ENCODE results near the gene PSMC3IP. TPM values are rescaled to one million over a fixed set of nuclear protein-coding genes. Genes with fewer than 3 reads are reported as not detected.

The PSMC3IP gene
- total RNA-seq, 1 experiment from 2014 or later: 37.4 TPM

DNA sequence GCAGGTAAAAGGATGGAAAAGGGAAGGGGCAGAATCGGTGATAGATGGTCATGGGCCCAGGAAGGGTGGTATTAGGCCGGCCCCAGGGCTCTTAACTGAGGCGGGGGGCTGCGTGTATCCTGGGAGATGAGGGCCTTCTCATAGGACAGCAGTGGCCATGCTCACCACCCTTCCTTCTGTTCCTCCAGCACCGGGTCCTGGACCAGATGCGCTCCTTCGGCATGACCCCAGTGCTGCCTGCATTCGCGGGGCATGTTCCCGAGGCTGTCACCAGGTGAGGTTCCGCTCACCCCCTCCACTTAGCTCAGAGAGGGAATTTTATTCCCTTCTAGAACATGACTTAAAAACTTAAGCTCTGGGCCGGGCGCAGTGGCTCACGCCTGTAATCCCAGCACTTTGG is 39.0 kb downstream of the PSMC3IP start:
- H2BK12ac ChIP-seq (ENCODE audit: insufficient read length, low read depth, low read length): no peak overlapping the region
- no peak overlapping the region for H4K8ac ChIP-seq (replicated peaks; ENCODE audit: insufficient read length, low read depth, low read length)
- no peak overlapping the region for H3K23ac ChIP-seq (ENCODE audit: insufficient read length, low read depth, low read length)
- H3K9me3 Mint-ChIP-seq: no peaks in the 10 kb centered on the region
- no peak overlapping the region for H3K56ac ChIP-seq (ENCODE audit: insufficient read length, low read depth, low read length)
- H3K27ac Mint-ChIP-seq: no peak overlapping the region
- peaks cover 9% of the 10 kb centered on the region for H3K27me3 Mint-ChIP-seq (ENCODE audit: low read depth)
- no peak overlapping the region for H3K4me2 ChIP-seq (ENCODE audit: insufficient read depth, insufficient read length, low read length)
- no peak overlapping the region for H4K91ac ChIP-seq (ENCODE audit: insufficient read length, low read depth, low read length)
- no peak overlapping the region for H2AK5ac ChIP-seq (ENCODE audit: insufficient read length, low read length)
- H2BK5ac ChIP-seq (ENCODE audit: insufficient read length, low read length): no peak overlapping the region
- TF ChIP-seq, protein P1, sequence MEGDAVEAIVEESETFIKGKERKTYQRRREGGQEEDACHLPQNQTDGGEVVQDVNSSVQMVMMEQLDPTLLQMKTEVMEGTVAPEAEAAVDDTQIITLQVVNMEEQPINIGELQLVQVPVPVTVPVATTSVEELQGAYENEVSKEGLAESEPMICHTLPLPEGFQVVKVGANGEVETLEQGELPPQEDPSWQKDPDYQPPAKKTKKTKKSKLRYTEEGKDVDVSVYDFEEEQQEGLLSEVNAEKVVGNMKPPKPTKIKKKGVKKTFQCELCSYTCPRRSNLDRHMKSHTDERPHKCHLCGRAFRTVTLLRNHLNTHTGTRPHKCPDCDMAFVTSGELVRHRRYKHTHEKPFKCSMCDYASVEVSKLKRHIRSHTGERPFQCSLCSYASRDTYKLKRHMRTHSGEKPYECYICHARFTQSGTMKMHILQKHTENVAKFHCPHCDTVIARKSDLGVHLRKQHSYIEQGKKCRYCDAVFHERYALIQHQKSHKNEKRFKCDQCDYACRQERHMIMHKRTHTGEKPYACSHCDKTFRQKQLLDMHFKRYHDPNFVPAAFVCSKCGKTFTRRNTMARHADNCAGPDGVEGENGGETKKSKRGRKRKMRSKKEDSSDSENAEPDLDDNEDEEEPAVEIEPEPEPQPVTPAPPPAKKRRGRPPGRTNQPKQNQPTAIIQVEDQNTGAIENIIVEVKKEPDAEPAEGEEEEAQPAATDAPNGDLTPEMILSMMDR (conservative IDR thresholded peaks at IDR 0.05): no peak
- H3K4me3 Mint-ChIP-seq: no peak overlapping the region
- H2AFZ ChIP-seq (ENCODE audit: low read length): no peak overlapping the region
- WGBS (ENCODE audit: extremely low coverage, insufficient read length, low lambda C conversion rate): no CpG with 5 or more reads among the region's 14 CpGs
- no peaks in the 10 kb centered on the region for H3K79me1 ChIP-seq (ENCODE audit: insufficient read depth, low read depth, low read length, poor library complexity, severe bottlenecking)
- H4K20me1 ChIP-seq (ENCODE audit: control insufficient read depth, insufficient read depth, insufficient read length): no peaks in the 10 kb centered on the region
- H3K4me1 Mint-ChIP-seq: peaks cover 11 to 19% of the 10 kb centered on the region in 2 experiments
- H3K23me2 ChIP-seq (ENCODE audit: insufficient read length, low read depth, low read length, poor library complexity, severe bottlenecking): peaks cover 5% of the 10 kb centered on the region
- peaks cover 0 to 29% (median 22%) of the 10 kb centered on the region in 3 experiments; a peak in 6 of 7 replicates for H3K36me3 Mint-ChIP-seq (ENCODE audit: insufficient read depth in 1 of 3, low read depth in 3 of 3)
- no peak overlapping the region for H3T11ph ChIP-seq (ENCODE audit: low read length)
- DNase-seq: no peak
- no peak overlapping the region for H3K14ac ChIP-seq (ENCODE audit: insufficient read depth, low read length)
- no peak overlapping the region for H4K5ac ChIP-seq (ENCODE audit: insufficient read length, low read depth, low read length)
- H3K9me3 ChIP-seq (ENCODE audit: control insufficient read depth, low read depth, low read length): no peaks in the 10 kb centered on the region
- H3K4me1 ChIP-seq (ENCODE audit: insufficient read depth, low read length): no peaks in the 10 kb centered on the region; the same call in 1 of the 2 replicates
- no peak overlapping the region for H3K18ac ChIP-seq (ENCODE audit: insufficient read length, low read depth, low read length)
- H2BK20ac ChIP-seq (ENCODE audit: low read depth, low read length, poor library complexity, severe bottlenecking): no peak overlapping the region
- H3K9ac ChIP-seq (ENCODE audit: extremely low read depth, insufficient read length, low read length): no peak overlapping the region
- no peak overlapping the region for H2BK120ac ChIP-seq (ENCODE audit: low read depth, low read length, poor library complexity, severe bottlenecking)
- H3K27me3 ChIP-seq (ENCODE audit: insufficient read depth, low read length): no peaks in the 10 kb centered on the region
- no peak overlapping the region for H3K27ac ChIP-seq (ENCODE audit: insufficient read length, low read depth, low read length)
- no peak overlapping the region for H3K4ac ChIP-seq (ENCODE audit: low read depth, low read length)
- no peak overlapping the region for H2BK15ac ChIP-seq (ENCODE audit: low read depth, low read length)
- no peaks in the 10 kb centered on the region for H3K79me2 ChIP-seq (ENCODE audit: insufficient read depth, low read length)
